DOHH2 (cell line): ENCODE results near the gene ASB7.

Experiments used
- H3F3A ChIP-seq: fragments of 200-600 bp; sonication (generic), shearing (Covaris generic); 2 replicates; pipeline ENCODE4 v1.6.0; 2016; ENCODE audit warnings: antibody characterized with exemption, mild to moderate bottlenecking; ENCODE audit not compliant: control insufficient read depth, insufficient read depth
- H3K27ac ChIP-seq: fragments of 200-600 bp; sonication (generic); 2 replicates; pipeline ENCODE4 v1.5.1; 2014; ENCODE audit warnings: low read depth, mild to moderate bottlenecking, low read length, moderate library complexity
- H3K27me3 ChIP-seq: fragments of 200-600 bp; sonication (generic); 2 replicates; pipeline ENCODE4 v1.6.1; 2014; ENCODE audit warnings: mild to moderate bottlenecking, low read length, mixed read lengths; ENCODE audit not compliant: control insufficient read depth
- H3K36me3 ChIP-seq: fragments of 200-600 bp; sonication (generic); 2 replicates; pipeline ENCODE4 v1.6.1; 2014; ENCODE audit warnings: mild to moderate bottlenecking, low read length, moderate library complexity, mixed read lengths; ENCODE audit not compliant: control insufficient read depth
- H3K4me1 ChIP-seq: fragments of 200-600 bp; sonication (generic); 2 replicates; pipeline ENCODE4 v1.6.1; 2014; ENCODE audit warnings: mild to moderate bottlenecking, low read length, mixed read lengths; ENCODE audit not compliant: control insufficient read depth
- H3K4me2 ChIP-seq: fragments of 200-600 bp; sonication (generic); 2 replicates; pipeline ENCODE4 v1.6.0; 2014; ENCODE audit warnings: mild to moderate bottlenecking, low read length, moderate library complexity
- H3K4me3 ChIP-seq: fragments of 200-600 bp; sonication (generic); 2 replicates; pipeline ENCODE4 v1.5.1; 2014; ENCODE audit warnings: mild to moderate bottlenecking, low read length, mixed read lengths
- H3K79me2 ChIP-seq: fragments of 200-600 bp; sonication (generic); 2 replicates; pipeline ENCODE4 v1.6.1; 2014; ENCODE audit warnings: mild to moderate bottlenecking, low read length, mixed read lengths; ENCODE audit not compliant: control insufficient read depth
- H3K9me2 ChIP-seq: fragments of 200-600 bp; sonication (generic); replicated peaks from 2 replicates; pipeline ENCODE4 v1.6.1; 2014; ENCODE audit warnings: mild to moderate bottlenecking, low read length, mixed read lengths; ENCODE audit not compliant: control insufficient read depth
- H3K9me3 ChIP-seq: fragments of 200-600 bp; sonication (generic); 2 replicates; pipeline ENCODE4 v1.6.1; 2014; ENCODE audit warnings: antibody characterized with exemption, low read length, mixed read lengths; ENCODE audit not compliant: control insufficient read depth, insufficient read depth
- H4K20me1 ChIP-seq: fragments of 200-600 bp; sonication (generic); 2 replicates; pipeline ENCODE4 v1.6.0; 2014; ENCODE audit warnings: low read depth, mild to moderate bottlenecking, antibody characterized with exemption, low read length, moderate library complexity; ENCODE audit not compliant: control insufficient read depth, insufficient read depth
- EZH2phosphoT487 ChIP-seq: fragments of 200-600 bp; sonication (generic); IDR thresholded peaks from 2 replicates; pipeline ENCODE4 v1.6.1; 2017; ENCODE audit warnings: borderline replicate concordance, mild to moderate bottlenecking, antibody characterized with exemption, low read length, moderate library complexity, mixed read lengths
- TF ChIP-seq, protein P1 (sequence below): fragments of 200-600 bp; sonication (generic); IDR thresholded peaks from one replicate; pipeline ENCODE4 v1.5.1; 2014; ENCODE audit warnings: antibody characterized with exemption, mild to moderate bottlenecking, low read depth, low read length; ENCODE audit not compliant: poor library complexity, severe bottlenecking

ASB7 gene

DNA sequence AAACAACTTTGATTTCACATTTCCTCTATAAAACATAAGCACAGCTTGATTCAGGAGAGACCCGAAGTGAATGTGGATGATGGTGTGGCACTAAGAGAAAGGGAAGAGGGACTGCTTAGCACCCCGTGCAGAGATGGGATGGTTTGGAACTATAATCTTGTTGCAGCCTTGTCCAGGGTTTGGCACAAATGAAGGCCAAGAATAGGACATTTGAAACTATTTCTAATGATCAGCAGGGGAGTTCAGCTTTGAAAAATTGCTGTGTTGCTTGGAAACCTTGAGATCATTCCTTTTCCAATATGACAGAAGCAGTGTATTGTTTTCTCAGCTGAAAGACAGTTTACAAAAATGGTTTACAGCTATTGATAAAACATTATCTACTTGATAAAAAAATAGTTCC is 49.7 kb downstream of the ASB7 start:
- Histone ChIP-seq H3K36me3 (no peaks in the 10 kb centered on the region), H3K79me2 (no peaks in the 10 kb centered on the region), H3K9me2 (no peaks in the 10 kb centered on the region), H3K4me3 (no peak overlapping the region), H3K27ac (no peak overlapping the region), H3K4me1 (no peaks in the 10 kb centered on the region), H3K27me3 (no peaks in the 10 kb centered on the region), H3K9me3 (no peaks in the 10 kb centered on the region), H3F3A (no peaks in the 10 kb centered on the region), H4K20me1 (no peaks in the 10 kb centered on the region), H3K4me2 (no peak overlapping the region)
- no peak for TF ChIP-seq EZH2phosphoT487
- TF ChIP-seq, protein P1, sequence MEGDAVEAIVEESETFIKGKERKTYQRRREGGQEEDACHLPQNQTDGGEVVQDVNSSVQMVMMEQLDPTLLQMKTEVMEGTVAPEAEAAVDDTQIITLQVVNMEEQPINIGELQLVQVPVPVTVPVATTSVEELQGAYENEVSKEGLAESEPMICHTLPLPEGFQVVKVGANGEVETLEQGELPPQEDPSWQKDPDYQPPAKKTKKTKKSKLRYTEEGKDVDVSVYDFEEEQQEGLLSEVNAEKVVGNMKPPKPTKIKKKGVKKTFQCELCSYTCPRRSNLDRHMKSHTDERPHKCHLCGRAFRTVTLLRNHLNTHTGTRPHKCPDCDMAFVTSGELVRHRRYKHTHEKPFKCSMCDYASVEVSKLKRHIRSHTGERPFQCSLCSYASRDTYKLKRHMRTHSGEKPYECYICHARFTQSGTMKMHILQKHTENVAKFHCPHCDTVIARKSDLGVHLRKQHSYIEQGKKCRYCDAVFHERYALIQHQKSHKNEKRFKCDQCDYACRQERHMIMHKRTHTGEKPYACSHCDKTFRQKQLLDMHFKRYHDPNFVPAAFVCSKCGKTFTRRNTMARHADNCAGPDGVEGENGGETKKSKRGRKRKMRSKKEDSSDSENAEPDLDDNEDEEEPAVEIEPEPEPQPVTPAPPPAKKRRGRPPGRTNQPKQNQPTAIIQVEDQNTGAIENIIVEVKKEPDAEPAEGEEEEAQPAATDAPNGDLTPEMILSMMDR: no peak

- TF ChIP-seq EZH2phosphoT487: no peak
- TF ChIP-seq, protein P1: no peak
- H3K4me3 ChIP-seq: no peak overlapping the region
- H3K4me2 ChIP-seq: no peak overlapping the region
- no peaks in the 10 kb centered on the region for H3K36me3 ChIP-seq
- no peaks in the 10 kb centered on the region for H3K9me3 ChIP-seq
- no peaks in the 10 kb centered on the region for H3K9me2 ChIP-seq
- no peak overlapping the region for H3K27ac ChIP-seq
- H3K79me2 ChIP-seq: no peaks in the 10 kb centered on the region
- H4K20me1 ChIP-seq: no peaks in the 10 kb centered on the region
- H3F3A ChIP-seq: no peaks in the 10 kb centered on the region
- no peaks in the 10 kb centered on the region for H3K27me3 ChIP-seq
- no peaks in the 10 kb centered on the region for H3K4me1 ChIP-seq
These were observed 51.2 kb downstream of the ASB7 start for GRCh38 chr15:100653608-100654007.

- Histone ChIP-seq H3K9me3 (no peaks in the 10 kb centered on the region), H3K4me3 (no peak overlapping the region), H3F3A (no peaks in the 10 kb centered on the region), H3K4me2 (no peak overlapping the region), H3K4me1 (no peaks in the 10 kb centered on the region), H3K36me3 (no peaks in the 10 kb centered on the region), H3K27me3 (no peaks in the 10 kb centered on the region), H3K79me2 (no peaks in the 10 kb centered on the region), H3K27ac (no peak overlapping the region), H4K20me1 (no peaks in the 10 kb centered on the region), H3K9me2 (no peaks in the 10 kb centered on the region)
- no peak for TF ChIP-seq EZH2phosphoT487
- TF ChIP-seq, protein P1: no peak
These were observed 56.5 kb downstream of the ASB7 start for GRCh38 chr15:100658895-100659294.

GRCh38 chr15:100661156-100661555 is 58.8 kb downstream of the ASB7 start:
- H3K4me2 ChIP-seq: no peak overlapping the region
- H3K9me2 ChIP-seq: no peaks in the 10 kb centered on the region
- no peaks in the 10 kb centered on the region for H3K36me3 ChIP-seq

More at GRCh38 chr15:100661156-100661555, 58.8 kb downstream of the ASB7 start:
- no peaks in the 10 kb centered on the region for H3F3A ChIP-seq
- no peaks in the 10 kb centered on the region for H3K4me1 ChIP-seq
- no peaks in the 10 kb centered on the region for H3K9me3 ChIP-seq
- H3K79me2 ChIP-seq: no peaks in the 10 kb centered on the region
- no peaks in the 10 kb centered on the region for H4K20me1 ChIP-seq
- H3K27ac ChIP-seq: no peak overlapping the region
- H3K27me3 ChIP-seq: no peaks in the 10 kb centered on the region
- H3K4me3 ChIP-seq: no peak overlapping the region
- TF ChIP-seq, protein P1: no peak
- TF ChIP-seq EZH2phosphoT487: no peak
